Osteoblast (primary cell): Measurements from ENCODE around the gene SUCLG1. TPM values are rescaled to one million over a fixed set of nuclear protein-coding genes. Genes with fewer than 3 reads are reported as not detected.

ENCODE experiments used
- DNase-seq: peaks from one replicate; pipeline ENCODE4 v3.0.0; 2011; ENCODE audit warnings: low spot score, mixed read lengths; ENCODE audit not compliant: insufficient read length; ENCODE audit errors: missing footprints
- H2AFZ ChIP-seq: 2 replicates; pipeline ENCODE4 v1.6.0; 2011; ENCODE audit warnings: mild to moderate bottlenecking, low read length
- H3K27ac ChIP-seq: 2 replicates; pipeline ENCODE4 v1.5.1; 2011; ENCODE audit warnings: mild to moderate bottlenecking, low read depth, low read length, moderate library complexity
- H3K27me3 ChIP-seq: 2 replicates; pipeline ENCODE4 v1.6.0; 2012; ENCODE audit warnings: mild to moderate bottlenecking, control low read depth, inconsistent platforms, low read length, moderate library complexity; ENCODE audit not compliant: insufficient read depth
- H3K36me3 ChIP-seq: 2 replicates; pipeline ENCODE4 v1.5.1; 2011; ENCODE audit warnings: mild to moderate bottlenecking, low read length, control low read depth, moderate library complexity; ENCODE audit not compliant: insufficient read depth
- H3K4me1 ChIP-seq: 2 replicates; pipeline ENCODE4 v1.5.1; 2011; ENCODE audit warnings: mild to moderate bottlenecking, low read length, control low read depth, moderate library complexity; ENCODE audit not compliant: insufficient read depth
- H3K4me2 ChIP-seq: 2 replicates; pipeline ENCODE4 v1.6.0; 2011; ENCODE audit warnings: mild to moderate bottlenecking, low read length; ENCODE audit not compliant: insufficient read depth
- H3K4me3 ChIP-seq: fragments of 200-600 bp; sonication (generic); 3 replicates; pipeline ENCODE4 v1.5.1; 2012; ENCODE audit warnings: mild to moderate bottlenecking, low read length, inconsistent platforms; ENCODE audit not compliant: insufficient read depth
- H3K79me2 ChIP-seq: 2 replicates; pipeline ENCODE4 v1.6.0; 2012; ENCODE audit warnings: mild to moderate bottlenecking, low read length, control low read depth, inconsistent platforms; ENCODE audit not compliant: insufficient read depth
- H3K9me3 ChIP-seq: 2 replicates; pipeline ENCODE4 v1.5.1; 2011; ENCODE audit warnings: low read depth, low read length, control low read depth
- H4K20me1 ChIP-seq: 2 replicates; pipeline ENCODE4 v1.6.0; 2012; ENCODE audit warnings: mild to moderate bottlenecking, low read length, control low read depth; ENCODE audit not compliant: insufficient read depth
- CTCF ChIP-seq: IDR thresholded peaks from 2 replicates; pipeline ENCODE4 v1.5.1; 2011; ENCODE audit warnings: mild to moderate bottlenecking, low read depth, low read length, moderate library complexity; ENCODE audit errors: extremely low read depth
- total RNA-seq: library from RNA; depleted of rRNA; stranded (reverse); fragments of >200 nt; gene quantifications from 2 replicates; pipeline ENCODE4 v1.2.3, GENCODE V29; 2012

The SUCLG1 gene
- total RNA-seq, 1 donor: 45.2 TPM

- no peak for TF ChIP-seq CTCF
- no peaks in the 10 kb centered on the region for H3K79me2 ChIP-seq
- no peak overlapping the region for H3K4me2 ChIP-seq
- no peaks in the 10 kb centered on the region for H4K20me1 ChIP-seq
- H3K27ac ChIP-seq: no peak overlapping the region
- H3K9me3 ChIP-seq: no peaks in the 10 kb centered on the region
- H3K36me3 ChIP-seq: peaks cover 28% of the 10 kb centered on the region
- H3K4me1 ChIP-seq: peaks cover 10% of the 10 kb centered on the region
- no peaks in the 10 kb centered on the region for H3K27me3 ChIP-seq
- H3K4me3 ChIP-seq: no peak overlapping the region
- DNase-seq: no peak
- no peak overlapping the region for H2AFZ ChIP-seq
These were observed 33.8 kb downstream of the SUCLG1 start for GRCh38 chr2:84425310-84425709.

GRCh38 chr2:84424152-84424551 lies 34.9 kb downstream of the SUCLG1 start:
- H4K20me1 ChIP-seq: no peaks in the 10 kb centered on the region
- peaks cover 18% of the 10 kb centered on the region for H3K36me3 ChIP-seq
- H3K4me3 ChIP-seq: no peak overlapping the region
- H3K27ac ChIP-seq: no peak overlapping the region
- H2AFZ ChIP-seq: no peak overlapping the region
- peaks cover 10% of the 10 kb centered on the region for H3K4me1 ChIP-seq
- H3K27me3 ChIP-seq: no peaks in the 10 kb centered on the region
- H3K4me2 ChIP-seq: no peak overlapping the region
- no peaks in the 10 kb centered on the region for H3K9me3 ChIP-seq
- peak; percentile 61 for TF ChIP-seq CTCF
- DNase-seq: no peak
- H3K79me2 ChIP-seq: no peaks in the 10 kb centered on the region

- Histone ChIP-seq H2AFZ (no peak overlapping the region), H3K9me3 (no peaks in the 10 kb centered on the region), H3K27me3 (no peaks in the 10 kb centered on the region), H3K79me2 (no peaks in the 10 kb centered on the region), H3K4me2 (no peak overlapping the region), H3K4me1 (no peaks in the 10 kb centered on the region), H3K27ac (no peak overlapping the region), H3K36me3 (peaks cover 9% of the 10 kb centered on the region), H3K4me3 (no peak overlapping the region), H4K20me1 (no peaks in the 10 kb centered on the region)
- no peak for TF ChIP-seq CTCF
- DNase-seq: no peak
These were observed 37.3 kb downstream of the SUCLG1 start for GRCh38 chr2:84421791-84422190.

GRCh38 chr2:84421197-84421596 lies 37.9 kb downstream of the SUCLG1 start:
- no peak for DNase-seq
- Histone ChIP-seq H3K4me1 (no peaks in the 10 kb centered on the region), H3K27me3 (no peaks in the 10 kb centered on the region), H3K9me3 (no peaks in the 10 kb centered on the region), H2AFZ (no peak overlapping the region), H3K36me3 (peaks cover 9% of the 10 kb centered on the region), H3K79me2 (no peaks in the 10 kb centered on the region), H4K20me1 (no peaks in the 10 kb centered on the region), H3K27ac (no peak overlapping the region), H3K4me3 (no peak overlapping the region), H3K4me2 (no peak overlapping the region)
- no peak for TF ChIP-seq CTCF
